Stimulated activated CD4-positive, alpha-beta T cell treated with anti-CD3 and anti-CD28 coated beads, Interleukin-12 subunit alpha, Interleukin-12 subunit beta, amount 100 ng/mL, for 48 hours (primary cell): ENCODE results near the gene SLC25A34.
"Not testable (repeated sequence)": the region's sequence is repeated elsewhere in the genome, so short reads cannot be mapped to it uniquely, and the experiment has no call there.

ENCODE experiments used
- DNase-seq, 3 donors: peaks; one replicate each; pipeline ENCODE4 v3.0.0-alpha.2; 2020; ENCODE audit warnings: low read depth in 2 of 3, low spot score in 1 of 3

Gene SLC25A34

DNA sequence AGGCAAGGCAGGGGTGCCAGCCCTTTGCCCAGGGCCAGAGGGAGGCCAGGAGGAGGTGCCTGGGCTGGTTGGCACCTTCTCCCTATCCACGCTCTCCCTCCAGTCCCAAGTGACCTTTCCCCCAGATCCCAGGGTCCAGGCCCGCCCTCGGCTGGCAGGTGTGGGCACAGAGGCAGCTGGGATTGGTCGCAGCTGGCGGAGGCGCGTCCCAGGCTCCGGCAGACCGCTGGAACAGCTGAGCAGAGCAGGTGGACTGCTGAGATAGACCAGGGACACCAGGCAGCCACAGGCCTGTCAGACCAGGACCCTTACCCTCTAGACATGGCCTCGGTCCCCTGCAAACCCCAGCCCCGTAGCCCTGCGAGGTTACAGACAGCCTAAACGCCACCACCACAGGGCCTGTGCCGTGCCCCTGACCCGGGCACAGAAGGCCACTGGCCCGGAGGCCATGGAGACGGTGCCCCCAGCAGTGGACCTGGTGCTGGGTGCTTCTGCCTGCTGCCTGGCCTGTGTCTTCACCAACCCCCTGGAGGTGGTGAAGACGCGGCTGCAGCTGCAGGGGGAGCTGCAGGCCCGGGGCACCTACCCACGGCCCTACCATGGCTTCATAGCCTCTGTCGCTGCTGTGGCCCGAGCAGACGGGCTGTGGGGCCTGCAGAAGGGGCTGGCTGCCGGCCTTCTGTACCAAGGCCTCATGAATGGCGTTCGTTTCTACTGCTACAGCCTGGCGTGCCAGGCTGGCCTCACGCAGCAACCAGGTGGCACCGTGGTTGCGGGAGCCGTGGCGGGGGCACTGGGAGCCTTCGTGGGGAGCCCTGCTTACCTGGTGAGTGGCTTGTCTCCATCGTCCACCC, at the start of gene SLC25A34:
SLC25A34 (plus strand) TSS at position 221 of the 854 bp plus-strand sequence; CDS start at position 449, 228 bp downstream.
- no peak for DNase-seq

DNA sequence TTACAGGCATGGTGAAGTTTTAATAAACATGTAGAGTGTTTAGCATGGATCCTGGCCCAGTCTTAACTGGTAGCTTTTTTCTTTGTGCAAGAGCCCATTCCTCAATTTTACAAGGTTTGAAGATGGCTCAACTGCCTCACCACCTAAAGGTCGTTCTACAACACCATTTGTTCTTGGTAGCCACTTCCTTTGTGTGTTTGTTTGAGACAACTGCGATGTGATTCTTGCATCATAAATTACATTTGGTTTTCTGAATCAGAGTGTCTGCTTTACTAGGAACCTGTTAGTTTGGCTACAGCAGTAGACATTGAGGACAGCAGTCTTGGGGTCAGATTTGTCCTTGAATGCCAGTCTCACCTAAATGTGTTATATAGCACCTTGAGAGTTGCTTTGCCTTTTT, 48.6 kb upstream of the SLC25A34 start:
- DNase-seq: no peak

DNA sequence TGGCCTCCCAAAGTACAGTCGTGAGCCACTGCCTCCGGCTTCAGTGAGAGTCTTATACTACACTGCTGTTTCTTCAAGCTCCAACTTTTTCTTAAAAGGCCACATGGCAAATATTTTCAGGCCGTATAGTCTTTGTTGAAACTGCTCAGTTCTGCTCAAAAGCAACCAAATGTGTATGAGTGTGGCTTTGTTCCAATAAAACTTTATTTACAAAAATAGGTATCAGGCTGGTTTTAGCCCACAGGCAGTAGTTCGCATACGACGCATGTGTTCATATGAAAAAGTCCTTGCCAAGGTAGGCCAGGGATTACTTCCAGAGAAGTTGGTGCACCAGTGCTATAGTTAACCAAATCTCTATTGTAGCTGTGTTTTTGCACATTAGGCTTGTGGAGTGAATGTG, 45.7 kb upstream of the SLC25A34 start:
- DNase-seq: no peak

DNA sequence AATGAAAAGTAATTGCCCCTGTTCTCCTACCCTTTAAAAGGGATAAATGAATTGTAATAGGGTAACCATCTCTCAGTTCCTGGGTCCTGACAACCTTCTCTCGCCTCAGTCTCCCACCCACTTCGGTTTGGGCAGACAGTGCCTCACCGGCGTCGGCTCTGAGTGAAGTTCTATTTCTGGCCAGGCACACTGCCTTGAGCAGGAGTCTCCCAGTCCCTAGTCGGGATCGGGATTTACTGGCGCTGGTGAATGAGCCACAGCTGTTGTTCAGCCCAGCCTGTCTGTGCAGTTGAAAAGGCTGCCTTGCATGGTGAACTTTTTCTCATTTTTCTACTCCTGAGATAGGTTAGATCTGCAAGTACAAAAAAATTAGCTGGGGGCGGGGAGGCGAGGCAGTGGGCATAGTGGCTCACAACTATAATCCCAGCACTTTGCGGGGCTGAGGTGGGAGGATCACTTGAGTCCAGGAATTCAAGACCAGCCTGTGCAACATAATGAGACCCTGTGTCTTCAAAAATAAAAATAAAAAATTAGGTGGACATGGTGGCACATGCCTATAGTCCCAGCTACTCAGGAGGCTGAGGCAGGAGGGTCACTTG, 44.5 kb upstream of the SLC25A34 start:
- no peak for DNase-seq

DNA sequence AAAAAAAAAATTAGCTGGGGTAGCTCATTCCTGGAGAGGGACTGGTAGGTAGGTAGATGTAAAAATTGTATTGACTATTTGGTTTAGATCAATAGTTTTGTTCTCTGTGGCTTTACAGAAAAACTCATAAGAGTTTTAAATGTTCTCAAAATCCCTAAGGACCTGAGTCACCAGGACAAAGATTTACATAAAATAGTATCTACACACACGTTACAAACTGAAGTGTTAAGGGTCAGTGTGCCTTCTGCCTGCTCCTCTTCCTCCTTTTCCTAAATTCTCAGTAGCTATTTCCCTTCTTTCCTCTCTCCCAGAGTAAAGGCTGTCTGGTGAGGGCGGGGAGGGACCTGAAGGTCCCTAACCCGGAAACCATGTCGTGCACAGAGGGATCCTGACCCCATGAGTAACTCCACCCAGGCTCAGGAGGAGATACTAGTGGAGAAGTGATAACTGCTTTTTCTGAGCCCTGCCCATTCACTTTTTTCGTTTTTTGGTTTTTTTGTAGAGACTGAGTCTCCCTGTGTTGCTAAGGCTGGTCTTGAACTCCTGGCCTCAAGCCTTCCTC, 43.9 kb upstream of the SLC25A34 start:
- DNase-seq: no peak

DNA sequence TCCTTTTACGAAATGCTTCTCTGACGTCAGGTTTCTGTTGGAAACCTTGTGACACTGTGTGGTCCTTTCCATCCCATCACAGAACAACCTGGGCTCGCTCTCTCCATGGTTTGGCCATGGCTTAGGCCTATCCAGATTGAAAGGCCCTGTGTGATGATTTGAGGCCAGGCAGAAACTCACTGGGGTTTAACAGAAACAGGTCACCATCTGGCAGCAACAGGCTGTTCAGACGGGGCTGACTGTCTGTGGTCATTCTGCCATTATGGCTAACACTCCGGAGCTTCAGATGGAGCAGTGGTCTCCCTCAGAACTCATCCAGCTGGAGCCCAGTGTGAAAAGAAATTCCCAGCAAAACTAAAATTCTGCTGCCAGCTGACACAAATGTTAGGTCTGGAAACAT, 42.7 kb upstream of the SLC25A34 start:
- no peak for DNase-seq

DNA sequence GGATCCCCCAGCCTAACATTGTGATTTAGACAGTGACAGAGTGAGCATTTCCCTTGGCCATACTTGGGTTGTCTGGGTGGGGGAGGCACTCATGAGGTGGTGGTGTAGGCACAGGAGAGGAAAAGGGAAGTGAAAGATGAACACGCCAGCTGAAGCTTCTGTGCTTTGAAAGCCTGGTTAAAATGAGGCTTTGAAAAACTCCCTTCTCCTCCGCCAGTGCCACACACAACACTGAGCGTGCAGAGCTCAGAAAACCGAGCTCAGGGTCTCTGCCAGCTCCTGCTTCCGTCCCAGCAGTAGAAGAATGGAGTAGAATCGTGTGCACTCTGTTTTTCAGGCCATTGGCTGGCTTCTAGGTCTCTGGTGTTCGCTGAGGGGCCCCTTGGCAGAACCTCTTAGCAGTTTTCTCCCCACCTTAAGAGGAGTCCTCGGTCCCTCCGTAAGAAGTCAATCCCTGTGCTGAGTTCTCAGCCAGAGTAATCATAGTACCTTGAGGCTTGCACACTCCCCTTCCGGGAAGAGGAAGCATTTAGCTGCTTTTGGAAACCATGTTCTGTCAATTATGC, 39.0 kb upstream of the SLC25A34 start:
- DNase-seq: peak; percentile 10 to 12 (median 12)

DNA sequence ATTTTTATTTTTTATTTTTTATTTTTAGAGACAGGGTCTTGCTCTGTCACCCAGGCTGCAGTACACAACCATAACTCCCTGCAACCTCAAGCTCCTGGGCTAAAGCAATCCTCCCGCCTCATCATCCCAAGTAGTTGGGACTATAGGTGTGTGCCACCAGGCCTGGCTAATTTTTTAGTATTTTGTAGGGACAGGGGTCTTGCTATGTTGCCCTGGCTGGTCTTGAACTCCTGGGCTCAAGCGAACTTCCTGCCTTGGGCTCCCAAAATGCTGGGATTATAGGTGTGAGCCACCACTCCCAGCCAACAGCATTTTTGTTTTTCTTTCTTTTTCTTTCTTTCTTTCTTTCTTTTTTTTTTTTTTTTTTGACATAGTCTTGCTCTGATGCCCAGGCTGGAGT, 37.9 kb upstream of the SLC25A34 start:
- DNase-seq: no peak

DNA sequence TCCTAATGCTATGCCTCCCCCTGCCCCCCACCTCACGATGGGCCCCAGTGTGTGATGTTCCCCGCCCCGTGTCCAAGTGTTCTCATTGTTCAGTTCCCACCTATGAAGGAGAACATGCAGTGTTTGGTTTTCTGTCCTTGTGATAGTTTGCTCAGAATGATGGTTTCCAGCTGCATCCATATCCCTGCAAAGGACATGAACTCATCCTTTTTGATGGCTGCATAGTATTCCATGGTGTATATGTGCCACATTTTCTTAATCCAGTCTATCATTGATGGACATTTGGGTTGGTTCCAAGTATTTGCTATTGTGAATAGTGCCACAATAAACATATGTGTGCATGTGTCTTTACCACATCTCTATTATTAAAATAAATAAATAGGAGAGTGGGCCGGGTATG, 36.7 kb upstream of the SLC25A34 start:
- DNase-seq: not testable (repeated sequence)

DNA sequence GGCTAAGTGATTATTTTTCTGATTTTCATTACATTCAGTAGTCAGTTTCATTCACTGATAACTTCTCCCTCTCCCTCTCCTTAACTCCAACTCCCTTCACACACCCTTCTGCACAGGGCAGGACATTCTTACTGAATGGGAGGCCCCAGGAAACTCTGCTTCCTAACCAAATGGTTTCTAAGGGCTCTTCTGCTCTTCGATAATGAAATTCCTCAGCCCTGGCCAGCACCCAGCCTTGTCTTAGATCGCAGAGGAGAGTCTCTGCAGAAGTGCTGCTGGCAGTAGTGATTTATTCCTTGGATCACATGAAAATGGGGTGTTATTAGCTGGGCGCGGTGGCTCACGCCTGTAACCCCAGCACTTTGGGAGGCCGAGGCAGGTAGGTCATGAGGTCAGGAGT, 35.5 kb upstream of the SLC25A34 start:
- no peak for DNase-seq

DNA sequence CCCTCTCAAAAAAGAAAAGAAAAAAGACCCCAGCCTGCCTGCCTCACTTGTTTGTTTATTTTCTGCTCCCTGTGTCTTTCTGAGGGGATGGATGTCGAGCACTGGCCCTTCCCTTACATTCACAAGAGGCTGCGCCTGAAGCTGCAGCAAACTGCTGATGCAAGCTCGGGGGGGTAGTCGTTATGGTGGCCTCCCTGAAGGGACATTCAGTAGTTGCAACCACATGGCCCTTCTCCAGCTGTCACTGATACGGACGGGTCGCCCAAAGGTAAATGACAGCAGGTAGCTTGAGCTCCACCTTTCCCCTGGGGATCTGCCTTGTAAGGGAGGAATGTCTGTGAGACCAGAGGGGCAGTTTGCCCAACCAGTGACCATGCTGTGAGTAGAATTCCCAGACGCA, 34.3 kb upstream of the SLC25A34 start:
- DNase-seq: no peak

DNA sequence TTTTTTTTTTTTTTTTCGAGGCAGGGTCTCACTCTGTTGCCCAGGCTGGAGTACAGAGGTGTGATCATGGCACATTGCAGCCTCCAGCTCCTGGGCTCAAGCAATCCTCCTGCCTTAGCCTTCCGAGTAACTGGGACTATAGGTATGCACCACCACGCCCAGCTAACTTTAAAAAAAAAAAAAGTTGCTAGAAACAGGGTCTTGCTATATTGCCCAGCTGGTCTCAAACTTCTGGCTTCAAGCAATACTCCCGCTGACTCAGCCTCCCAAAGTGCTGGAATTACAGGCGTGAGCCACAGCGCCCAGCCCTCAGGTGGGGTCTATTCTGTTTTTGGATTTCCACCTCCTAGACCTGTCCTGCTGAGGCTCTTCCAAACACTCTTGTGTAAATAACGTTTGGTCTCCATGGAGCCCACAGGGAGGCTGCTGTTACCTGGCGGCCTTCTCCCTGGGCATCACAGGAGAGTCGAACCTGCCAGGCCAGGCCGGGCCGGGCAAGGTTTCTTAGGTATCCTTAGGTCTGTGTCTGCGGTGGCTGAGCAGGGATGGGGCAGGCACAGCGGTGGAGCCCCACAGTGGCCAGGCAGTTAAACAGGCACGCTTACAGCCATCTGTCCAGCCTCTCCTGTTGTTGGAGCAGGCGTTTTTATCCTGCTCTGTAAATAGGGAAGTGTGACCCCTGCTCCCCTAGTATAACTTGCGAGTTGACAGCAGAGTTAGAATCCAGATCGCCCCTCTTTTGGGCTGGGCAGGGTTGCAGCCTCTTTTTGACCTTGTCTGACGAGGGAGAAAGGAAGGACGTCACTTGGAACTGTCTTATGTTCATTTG, 33.1 kb upstream of the SLC25A34 start:
- no peak for DNase-seq

DNA sequence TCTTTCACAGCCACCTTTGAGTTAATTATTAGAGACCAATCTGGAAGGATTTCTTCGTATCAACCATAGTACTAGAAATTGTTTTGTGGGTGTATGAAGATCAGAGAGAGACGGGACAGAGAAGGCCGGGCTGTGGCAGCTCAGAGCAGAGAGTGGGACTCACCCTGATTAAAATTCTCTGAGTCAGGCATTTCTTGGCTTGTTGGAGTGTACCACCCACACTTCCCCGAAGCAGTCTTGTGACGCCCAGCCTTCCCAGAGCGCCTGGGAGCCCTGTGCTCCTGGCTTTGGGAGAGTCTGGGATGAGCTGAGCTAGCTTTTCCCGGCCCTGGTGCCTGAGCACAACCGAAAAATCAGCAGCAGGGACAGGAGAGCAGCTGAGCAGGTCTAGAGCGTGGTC, 32.5 kb upstream of the SLC25A34 start:
- DNase-seq: no peak

DNA sequence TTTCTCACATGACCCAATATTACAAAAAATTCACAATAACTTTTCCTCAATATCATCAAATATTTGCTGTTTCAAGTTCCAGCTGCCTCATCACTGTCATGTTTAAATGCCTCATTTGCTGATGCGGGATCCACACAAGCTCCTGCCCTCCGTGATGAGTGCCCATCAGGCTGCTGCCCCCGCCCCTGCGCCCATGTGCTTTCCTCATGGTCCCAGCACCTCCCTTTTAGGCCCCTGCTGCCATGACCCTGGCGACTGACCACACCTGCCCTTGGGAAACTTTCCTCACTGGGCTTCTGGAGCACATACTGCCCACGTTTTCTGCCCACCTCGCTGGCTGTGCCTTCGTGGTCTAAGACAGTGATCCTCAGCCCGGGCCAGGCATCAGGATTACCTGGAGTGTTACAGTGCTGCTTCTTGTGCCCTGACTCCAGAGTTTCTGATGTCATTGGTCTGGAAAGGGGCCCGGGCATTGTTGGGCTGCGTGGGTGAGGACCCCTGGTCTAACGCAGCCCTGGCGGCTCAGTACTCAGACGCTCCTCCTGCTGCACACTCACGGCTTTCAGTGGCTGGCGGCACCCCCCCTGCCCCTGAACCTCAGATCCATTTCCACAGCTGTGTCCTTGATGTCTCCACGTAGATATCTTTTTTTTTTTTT, 31.4 kb upstream of the SLC25A34 start:
- DNase-seq: no peak

DNA sequence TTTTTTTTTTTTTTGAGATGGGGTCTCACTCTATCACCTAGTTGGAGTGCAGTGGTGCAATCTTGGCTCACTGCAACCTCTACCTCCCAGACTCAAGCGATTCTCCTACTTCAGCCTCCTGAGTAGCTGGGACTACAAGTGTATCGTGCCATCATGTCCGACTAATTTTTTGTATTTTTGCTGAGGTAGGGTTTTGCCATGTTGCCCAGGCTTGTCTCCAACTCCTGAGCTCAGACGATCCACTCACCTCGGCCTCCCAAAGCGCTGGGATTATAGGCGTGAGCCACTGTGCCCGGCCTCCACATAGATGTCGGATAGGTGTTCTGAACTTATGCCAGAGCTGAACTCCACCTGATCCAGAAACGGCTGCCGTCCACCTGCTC, 30.9 kb upstream of the SLC25A34 start:
- DNase-seq: no peak

DNA sequence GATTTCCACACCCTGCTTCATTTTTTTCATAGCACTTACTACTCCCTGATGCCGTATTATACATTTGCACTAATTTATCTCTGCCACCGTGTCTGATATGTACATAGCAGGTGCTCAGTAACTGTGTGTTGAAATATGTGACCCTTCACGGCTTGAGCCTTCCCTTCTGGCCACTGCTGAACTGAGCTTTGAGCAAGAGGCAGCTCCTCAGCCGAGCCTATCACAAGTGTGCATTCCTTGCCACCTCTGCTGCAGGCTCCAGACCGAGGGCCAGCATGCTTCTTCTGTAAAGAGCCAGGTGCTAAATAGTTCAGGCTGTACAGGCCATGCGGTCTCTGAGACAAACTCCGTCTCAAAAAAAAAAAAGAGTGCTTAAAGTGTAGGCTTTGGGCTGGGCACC, 29.3 kb upstream of the SLC25A34 start:
- no peak for DNase-seq

DNA sequence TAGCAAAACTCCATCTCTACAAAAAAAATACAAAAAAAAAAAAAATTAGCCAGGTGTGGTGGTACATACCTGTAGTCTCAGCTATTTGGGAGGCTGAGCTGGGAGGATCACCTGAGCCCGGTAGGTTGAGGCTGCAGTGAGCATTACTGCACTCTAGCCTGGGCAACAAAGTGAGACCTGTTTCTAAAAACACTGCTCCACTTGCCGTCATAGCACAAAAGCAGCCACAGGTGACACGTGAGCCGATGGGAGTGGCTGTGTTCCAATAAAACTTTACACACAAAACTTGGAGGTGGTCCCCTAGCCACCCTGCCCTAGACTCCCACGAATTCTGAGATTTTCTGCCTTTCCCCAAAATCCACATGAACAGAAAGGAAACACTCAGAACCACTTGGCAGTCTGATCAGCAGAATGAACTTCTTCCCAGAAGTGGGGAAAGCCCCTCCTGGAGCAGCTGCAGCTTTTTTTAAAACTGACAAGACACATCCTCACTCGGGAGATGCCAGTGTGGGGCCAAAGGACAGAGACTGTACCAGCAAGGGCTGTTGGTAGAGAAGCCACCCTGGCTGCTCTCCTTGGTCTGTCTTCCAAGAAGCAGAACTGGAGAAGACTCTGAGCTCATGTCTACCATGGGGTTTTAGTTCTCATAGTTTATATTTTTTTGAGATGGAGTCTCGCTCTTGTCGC, 28.7 kb upstream of the SLC25A34 start:
- DNase-seq: no peak

DNA sequence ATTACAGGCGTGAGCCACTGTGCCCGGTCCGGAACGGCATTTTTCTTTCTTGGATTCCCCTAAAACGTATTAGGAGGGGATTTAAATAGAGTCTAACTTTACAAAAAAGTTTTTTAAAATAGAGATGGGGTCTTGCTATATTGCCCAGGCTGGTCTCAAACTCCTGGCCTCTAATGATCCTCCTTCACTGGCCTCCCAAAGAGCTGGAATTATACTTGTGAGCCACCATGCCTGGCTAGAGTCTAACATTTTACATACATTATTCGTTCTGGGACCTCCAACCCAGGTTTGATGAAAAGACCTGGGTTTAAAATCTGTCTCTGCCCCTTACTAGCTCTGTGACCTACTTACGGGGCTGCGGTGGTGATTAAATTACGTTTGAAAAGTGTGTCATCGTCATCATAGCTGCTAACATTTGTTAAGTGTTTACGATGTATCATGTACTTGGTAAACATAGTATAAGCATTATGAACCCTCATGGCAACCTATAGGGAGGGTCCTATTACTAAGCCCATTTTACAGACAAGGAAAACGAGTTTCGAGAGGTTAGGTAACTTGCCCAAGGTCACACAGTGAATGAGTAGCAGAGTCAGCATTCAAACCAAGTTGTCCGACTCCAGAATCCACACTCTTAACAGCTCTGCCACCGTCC, 27.4 kb upstream of the SLC25A34 start:
- no peak for DNase-seq

DNA sequence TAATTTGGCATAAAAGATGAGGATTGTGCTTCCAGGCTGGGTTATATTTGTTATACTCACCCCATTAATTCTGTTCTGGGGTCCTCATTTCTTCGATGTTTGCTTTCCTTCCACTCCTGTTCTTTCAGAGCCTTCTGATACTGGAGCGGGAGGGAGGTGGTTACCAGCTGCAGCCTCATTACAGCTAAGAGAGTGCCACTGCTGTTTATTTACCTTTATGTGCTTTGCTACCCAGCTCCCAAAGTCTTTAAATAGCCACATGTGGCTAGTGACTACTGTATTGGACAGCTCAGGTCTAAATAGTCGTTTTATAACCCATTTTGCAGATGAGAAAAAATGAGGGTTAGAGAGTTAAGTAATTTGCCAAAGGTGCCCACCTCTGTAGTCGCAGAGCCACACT, 26.8 kb upstream of the SLC25A34 start:
- no peak for DNase-seq

DNA sequence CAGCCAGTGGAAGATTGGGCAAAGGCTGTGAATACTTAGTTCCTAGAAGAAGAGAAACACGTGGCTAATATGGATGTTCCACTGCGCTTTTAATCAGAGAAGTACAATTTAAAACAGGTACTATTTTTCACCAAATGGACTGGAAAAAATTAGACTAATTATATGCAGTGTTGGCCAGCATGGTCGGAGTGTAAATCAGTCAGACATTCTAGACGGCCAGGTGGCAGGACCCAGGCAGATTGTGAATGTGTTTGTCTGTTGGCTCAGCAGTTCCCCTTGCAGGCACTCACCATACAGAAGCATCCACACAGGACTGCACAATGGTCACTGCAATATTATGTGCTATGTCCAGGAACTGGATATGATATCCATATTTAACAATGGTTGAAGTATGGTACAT, 23.9 kb upstream of the SLC25A34 start:
- DNase-seq: no peak
